HAP-1 (cell line): ENCODE measurements around the gene GUCY1A1.

ENCODE experiments used
- DNase-seq, 2 experiments: peaks; one replicate each; pipeline ENCODE4 v3.0.0-alpha.2; 2016 to 2020; ENCODE audit warnings: low spot score in 2 of 2
- H3K27me3 ChIP-seq: fragments of 250-450 bp; sonication (Bioruptor Pico); 2 replicates; pipeline ENCODE4 v1.5.1; 2020; ENCODE audit warnings: low read depth, mild to moderate bottlenecking, moderate library complexity
- H3K36me3 ChIP-seq: fragments of 250-450 bp; sonication (Bioruptor Pico); replicated peaks from 2 replicates; pipeline ENCODE4 v1.5.1; 2020; ENCODE audit warnings: mild to moderate bottlenecking
- H3K4me1 ChIP-seq: fragments of 250-450 bp; sonication (Bioruptor Pico); 2 replicates; pipeline ENCODE4 v1.5.1; 2020; ENCODE audit warnings: mild to moderate bottlenecking
- H3K4me3 ChIP-seq: fragments of 250-450 bp; sonication (Bioruptor Pico); 2 replicates; pipeline ENCODE4 v1.5.1; 2020; ENCODE audit warnings: mild to moderate bottlenecking, moderate library complexity
- H3K9me3 ChIP-seq: fragments of 250-450 bp; sonication (Bioruptor Pico); 2 replicates; pipeline ENCODE4 v1.5.1; 2020; ENCODE audit warnings: mild to moderate bottlenecking, moderate library complexity
- in situ Hi-C: fragments of 300-500 bp; cut with MboI; formaldehyde crosslinking; loops from 3 replicates; pipeline ENCODE4 v1.14.3; 2020; ENCODE audit warnings: low sequenced_read_pairs, inconsistent platforms, mixed read lengths

Gene GUCY1A1

GRCh38 chr4:155751569-155751968, 84.9 kb downstream of the GUCY1A1 start:
- H3K36me3 ChIP-seq = no peaks in the 10 kb centered on the region
- DNase-seq = no peak
- in situ Hi-C loops = no loop called here
- H3K9me3 ChIP-seq = no peaks in the 10 kb centered on the region
- no peak overlapping the region for H3K4me3 ChIP-seq
- no peaks in the 10 kb centered on the region for H3K4me1 ChIP-seq
- H3K27me3 ChIP-seq = no peaks in the 10 kb centered on the region

GRCh38 chr4:155757745-155758265, 91.2 kb downstream of the GUCY1A1 start:
- Histone ChIP-seq H3K9me3 (no peaks in the 10 kb centered on the region), H3K36me3 (no peaks in the 10 kb centered on the region), H3K27me3 (no peaks in the 10 kb centered on the region), H3K4me1 (no peaks in the 10 kb centered on the region), H3K4me3 (no peak overlapping the region)
- DNase-seq = no peak
- in situ Hi-C loops = no loop called here

DNA sequence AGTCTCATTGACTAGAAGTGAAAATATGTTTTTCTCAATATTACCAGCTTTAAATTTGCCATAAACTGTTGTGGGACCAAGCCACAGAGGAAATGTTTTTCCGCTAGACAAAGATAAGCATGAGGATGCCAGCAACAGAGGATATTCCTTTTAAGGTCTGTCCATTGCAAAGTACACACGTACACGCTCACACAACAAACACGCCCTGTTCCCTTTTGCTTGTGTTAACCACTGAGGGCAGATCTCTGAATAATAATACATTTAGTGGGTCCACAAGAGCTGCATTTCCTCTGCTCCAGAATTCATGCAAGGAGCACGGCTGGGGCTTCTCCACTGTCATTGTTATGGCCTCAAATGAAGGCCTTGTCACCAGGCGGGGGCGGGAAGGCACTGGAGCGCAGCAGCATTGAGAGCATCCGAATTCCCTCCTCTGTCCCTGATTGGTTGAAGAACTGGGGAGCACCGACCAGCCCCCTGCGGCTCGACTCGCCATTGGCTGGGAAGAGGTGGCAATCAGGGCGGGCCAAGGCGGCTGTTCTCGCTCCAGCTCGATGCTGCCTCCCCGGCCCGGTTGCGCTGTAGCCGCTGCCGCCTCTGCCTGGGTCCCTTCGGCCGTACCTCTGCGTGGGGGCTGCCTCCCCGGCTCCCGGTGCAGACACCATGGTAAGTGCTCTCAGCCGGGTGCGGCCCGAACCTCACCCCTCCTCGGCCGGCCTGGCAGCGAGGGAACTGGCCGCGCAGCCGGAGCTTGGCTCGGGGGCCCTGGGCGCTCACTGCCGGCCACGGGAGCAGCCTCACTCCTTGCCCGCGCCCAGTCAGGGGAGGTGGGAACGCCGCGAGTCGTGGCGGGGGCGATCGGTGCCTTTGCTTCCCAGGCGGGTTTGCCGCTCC, 92.1 kb downstream of the GUCY1A1 start, which contains the start of gene GUCY1B1:
Gene GUCY1B1, plus strand, starts transcription at position 541 of the 891 bp plus-strand sequence. Its CDS starts 120 bp downstream, at position 661.
- H3K4me3 ChIP-seq = peak within 1 kb of the TSS; percentile 55
- no peaks in the 10 kb centered on the region for H3K9me3 ChIP-seq
- no peaks in the 10 kb centered on the region for H3K36me3 ChIP-seq
- H3K27me3 ChIP-seq = no peaks in the 10 kb centered on the region
- in situ Hi-C loops = no loop called here
- DNase-seq = peak; percentile 91 to 95
- no peaks in the 10 kb centered on the region for H3K4me1 ChIP-seq

DNA sequence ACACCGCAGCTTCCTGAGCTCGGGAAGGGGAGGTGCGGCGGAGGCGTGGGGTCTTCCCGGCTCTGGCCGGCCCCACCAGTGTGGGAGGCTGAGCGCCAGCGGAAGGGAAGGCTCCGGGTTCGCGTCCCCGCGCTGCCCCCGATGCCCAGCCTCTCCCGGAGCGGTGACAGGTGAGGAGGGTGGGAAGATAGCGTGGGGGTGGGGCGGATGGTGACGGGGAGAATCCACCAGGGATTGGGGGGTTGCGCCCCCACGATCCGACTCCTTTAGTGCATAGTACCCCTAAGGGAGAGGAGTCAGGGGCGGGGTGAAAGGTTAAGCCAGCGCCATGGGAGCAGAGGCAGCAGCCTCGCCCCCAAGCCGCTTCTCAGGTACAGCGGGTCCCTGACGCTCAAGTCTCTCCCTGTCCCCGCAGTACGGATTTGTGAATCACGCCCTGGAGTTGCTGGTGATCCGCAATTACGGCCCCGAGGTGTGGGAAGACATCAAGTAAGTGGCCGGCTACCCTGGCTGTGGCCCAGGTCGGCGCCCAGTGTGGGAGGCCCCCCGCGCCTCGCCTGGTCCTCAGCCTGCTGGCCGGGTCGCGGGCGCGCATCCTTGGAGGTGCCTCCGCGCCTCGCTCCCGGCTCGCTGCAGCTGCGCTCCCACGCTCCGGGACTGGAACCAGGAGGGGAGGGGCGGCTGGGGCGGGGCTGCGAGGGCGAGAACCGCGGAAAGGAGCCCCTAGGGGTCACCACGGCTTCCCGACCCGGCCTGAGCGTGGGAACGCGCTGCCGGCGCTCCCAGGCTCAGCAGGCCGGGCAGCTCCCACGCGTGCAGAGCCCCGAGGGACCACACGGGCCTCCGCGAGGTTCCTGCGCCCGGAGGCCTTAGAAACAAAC, 93.0 kb downstream of the GUCY1A1 start:
- DNase-seq = peak; percentile 24 to 77
- Histone ChIP-seq H3K4me1 (no peaks in the 10 kb centered on the region), H3K27me3 (no peaks in the 10 kb centered on the region), H3K9me3 (no peaks in the 10 kb centered on the region), H3K36me3 (no peaks in the 10 kb centered on the region), H3K4me3 (peak overlapping the region; percentile 55)
- in situ Hi-C loops = no loop called here

- no peak overlapping the region for H3K4me3 ChIP-seq
- no peaks in the 10 kb centered on the region for H3K4me1 ChIP-seq
Observed at GRCh38 chr4:155761047-155761446, 94.4 kb downstream of the GUCY1A1 start.

GRCh38 chr4:155761916-155762315, 95.3 kb downstream of the GUCY1A1 start:
- Histone ChIP-seq H3K4me1 (no peaks in the 10 kb centered on the region), H3K4me3 (no peak overlapping the region), H3K9me3 (no peaks in the 10 kb centered on the region), H3K36me3 (no peaks in the 10 kb centered on the region), H3K27me3 (no peaks in the 10 kb centered on the region)
- in situ Hi-C loops = no loop called here
- DNase-seq = no peak

More at GRCh38 chr4:155761047-155761446, 94.4 kb downstream of the GUCY1A1 start:
- Histone ChIP-seq H3K36me3 (no peaks in the 10 kb centered on the region), H3K27me3 (no peaks in the 10 kb centered on the region), H3K9me3 (no peaks in the 10 kb centered on the region)
- DNase-seq = no peak
- in situ Hi-C loops = no loop called here

- Histone ChIP-seq H3K9me3 (no peaks in the 10 kb centered on the region), H3K4me1 (no peaks in the 10 kb centered on the region), H3K36me3 (no peaks in the 10 kb centered on the region), H3K27me3 (no peaks in the 10 kb centered on the region), H3K4me3 (no peak overlapping the region)
- in situ Hi-C loops = no loop called here
- DNase-seq = no peak
Observed at GRCh38 chr4:155762334-155762733, 95.7 kb downstream of the GUCY1A1 start.

DNA sequence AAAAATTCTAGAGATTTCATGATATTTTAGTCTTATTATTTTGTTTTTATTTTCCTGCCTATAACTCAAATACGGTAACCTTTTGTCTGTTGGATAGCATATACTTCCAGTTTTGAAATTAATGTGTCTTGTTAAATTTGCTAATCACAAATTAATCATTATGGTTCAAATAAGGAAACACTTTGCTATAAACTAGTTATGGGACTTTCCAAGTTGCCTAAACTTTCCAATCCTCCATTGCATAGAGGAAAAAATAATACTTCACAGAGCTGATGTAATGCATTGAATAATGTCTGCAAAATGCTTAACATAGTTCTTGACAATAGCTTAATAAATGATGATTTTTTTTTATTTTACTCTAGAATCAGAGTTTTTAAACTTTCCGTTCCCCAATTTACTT, 96.9 kb downstream of the GUCY1A1 start:
- DNase-seq = no peak
- no peaks in the 10 kb centered on the region for H3K9me3 ChIP-seq
- in situ Hi-C loops = no loop called here
- no peak overlapping the region for H3K4me3 ChIP-seq
- no peaks in the 10 kb centered on the region for H3K4me1 ChIP-seq
- no peaks in the 10 kb centered on the region for H3K27me3 ChIP-seq
- no peaks in the 10 kb centered on the region for H3K36me3 ChIP-seq

DNA sequence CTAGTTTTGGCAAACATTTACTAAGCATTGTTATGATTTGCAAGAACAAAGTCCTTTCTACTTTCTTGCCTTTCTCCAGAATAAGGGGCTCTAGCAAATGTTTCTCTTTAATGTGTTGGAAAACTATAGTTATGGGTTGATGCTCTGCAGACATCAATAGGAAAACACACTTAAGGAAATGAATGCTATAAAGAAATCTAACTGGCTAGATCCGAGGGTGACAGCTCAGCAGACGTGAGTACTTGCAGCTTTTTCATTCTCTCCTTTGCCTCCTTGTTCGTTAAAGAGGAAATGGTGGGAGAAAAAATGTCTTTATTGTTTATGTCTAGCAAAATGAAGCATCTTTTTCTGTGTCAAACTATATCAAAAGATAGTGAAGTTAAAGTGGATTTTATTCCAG, 98.5 kb downstream of the GUCY1A1 start:
- H3K4me1 ChIP-seq = no peaks in the 10 kb centered on the region; the same call in 1 of the 2 replicates
- in situ Hi-C loops = no loop called here
- no peak overlapping the region for H3K4me3 ChIP-seq
- no peak for DNase-seq
- H3K9me3 ChIP-seq = no peaks in the 10 kb centered on the region
- no peaks in the 10 kb centered on the region for H3K36me3 ChIP-seq
- no peaks in the 10 kb centered on the region for H3K27me3 ChIP-seq

- Histone ChIP-seq H3K27me3 (no peaks in the 10 kb centered on the region), H3K4me1 (no peaks in the 10 kb centered on the region; the same call in 1 of the 2 replicates), H3K9me3 (no peaks in the 10 kb centered on the region), H3K4me3 (no peak overlapping the region), H3K36me3 (no peaks in the 10 kb centered on the region)
- in situ Hi-C loops = no loop called here
- DNase-seq = no peak
Observed at GRCh38 chr4:155766622-155767021, 100.0 kb downstream of the GUCY1A1 start.

GRCh38 chr4:155768370-155768769, 101.7 kb downstream of the GUCY1A1 start:
- in situ Hi-C loops = no loop called here
- H3K36me3 ChIP-seq = no peaks in the 10 kb centered on the region
- H3K4me3 ChIP-seq = no peak overlapping the region
- H3K4me1 ChIP-seq = no peaks in the 10 kb centered on the region; the same call in 1 of the 2 replicates
- DNase-seq = no peak
- H3K27me3 ChIP-seq = no peaks in the 10 kb centered on the region
- no peaks in the 10 kb centered on the region for H3K9me3 ChIP-seq

DNA sequence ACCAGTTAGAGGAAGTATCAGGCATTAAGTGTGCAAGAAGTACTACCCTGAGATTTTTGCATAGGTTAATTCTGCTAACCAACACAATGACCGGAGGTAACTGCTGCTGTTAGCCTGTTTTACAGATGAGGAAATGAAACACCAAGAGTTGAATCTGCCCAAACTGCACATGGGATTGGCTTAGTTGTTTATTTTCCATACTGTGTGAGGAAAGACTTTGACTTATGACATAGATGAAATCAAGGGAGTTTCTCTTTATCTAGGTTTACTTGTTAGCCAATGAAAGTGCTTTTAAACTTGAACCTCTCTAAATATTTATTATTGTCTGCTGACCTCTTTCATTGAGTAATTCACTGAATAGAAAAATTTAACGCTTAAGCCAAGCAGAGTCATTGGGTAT, 102.4 kb downstream of the GUCY1A1 start:
- H3K4me1 ChIP-seq = no peaks in the 10 kb centered on the region; the same call in 1 of the 2 replicates

GRCh38 chr4:155772459-155773195, 106.0 kb downstream of the GUCY1A1 start:
- Histone ChIP-seq H3K36me3 (no peaks in the 10 kb centered on the region), H3K4me1 (peaks cover 5% of the 10 kb centered on the region), H3K4me3 (no peak overlapping the region), H3K9me3 (no peaks in the 10 kb centered on the region), H3K27me3 (no peaks in the 10 kb centered on the region)
- no peak for DNase-seq
- in situ Hi-C loops = no loop called here

More for the DNA sequence above, 102.4 kb downstream of the GUCY1A1 start:
- no peaks in the 10 kb centered on the region for H3K27me3 ChIP-seq
- no peak for DNase-seq
- H3K9me3 ChIP-seq = no peaks in the 10 kb centered on the region
- in situ Hi-C loops = no loop called here
- no peaks in the 10 kb centered on the region for H3K36me3 ChIP-seq
- no peak overlapping the region for H3K4me3 ChIP-seq
